Stimulated activated CD8-positive, alpha-beta memory T cell treated with anti-CD3 and anti-CD28 coated beads, Interleukin-15, amount 100 ng/mL, for 1 hour (primary cell): ENCODE measurements around the gene AADAC.
"Not testable (repeated sequence)": the region's sequence is repeated elsewhere in the genome, so short reads cannot be mapped to it uniquely, and the experiment has no call there.

Experiments used
- DNase-seq: peaks from one replicate; pipeline ENCODE4 v3.0.0-alpha.2; 2020; ENCODE audit warnings: low read depth

AADAC gene

DNA sequence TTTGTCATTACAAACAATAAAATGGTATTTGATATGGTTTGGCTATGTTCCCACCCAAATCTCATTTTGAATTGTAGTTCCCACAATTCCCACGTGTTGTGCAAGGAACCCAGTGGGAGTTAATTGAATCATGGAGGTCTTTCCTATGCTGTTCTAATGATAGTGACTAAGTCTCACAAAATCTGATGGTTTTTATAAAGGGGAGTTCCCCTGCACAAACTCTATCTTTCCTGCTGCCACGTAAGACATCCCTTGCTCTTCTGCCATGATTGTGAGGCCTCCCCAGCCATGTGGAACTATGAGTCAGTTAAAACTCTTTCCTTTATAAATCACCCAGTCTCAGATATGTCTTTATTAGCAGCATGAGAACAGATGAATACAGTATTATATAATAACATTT lies 15.4 kb upstream of the AADAC start:
- DNase-seq, result no peak

DNA sequence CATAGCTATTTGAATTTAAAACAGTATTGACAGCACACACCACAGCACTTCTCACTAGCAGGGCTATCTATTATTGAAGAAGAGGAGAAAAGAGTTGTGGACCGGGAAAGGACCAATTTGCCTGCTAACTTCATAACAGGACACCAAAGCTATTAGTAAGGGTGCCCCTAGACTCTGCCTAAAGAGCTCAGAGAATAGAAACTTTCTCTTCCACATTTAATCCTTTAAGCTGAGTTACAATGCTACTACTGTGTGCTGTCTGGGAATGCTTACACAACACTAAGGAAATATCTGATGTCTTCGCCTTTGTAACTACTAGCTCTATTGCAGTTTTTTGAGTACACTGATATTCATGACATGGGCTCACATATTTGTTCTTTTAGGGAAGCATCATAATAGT lies 13.5 kb upstream of the AADAC start:
- DNase-seq, result no peak

DNA sequence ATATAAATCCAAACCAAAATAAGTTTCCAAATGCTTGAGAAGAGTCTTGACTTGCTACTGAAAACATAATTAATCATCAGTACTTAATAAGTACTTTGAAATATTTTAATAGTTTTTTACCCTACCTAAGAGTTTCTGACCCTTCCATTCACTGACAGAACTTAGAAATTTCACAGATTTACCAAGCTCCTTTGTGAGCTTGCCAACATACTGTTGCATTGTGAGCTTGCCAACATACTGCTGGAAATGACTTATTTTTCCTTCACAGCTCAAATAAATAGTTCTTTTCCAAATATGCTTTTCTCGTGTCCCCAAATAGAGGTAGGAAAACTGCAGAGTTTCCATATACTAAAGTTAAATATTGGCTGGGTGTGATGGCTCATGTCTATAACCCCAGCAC lies 9.6 kb upstream of the AADAC start:
- no peak for DNase-seq

- DNase-seq, result no peak
These were observed 7.1 kb upstream of the AADAC start for GRCh38 chr3:151806838-151807237.

DNA sequence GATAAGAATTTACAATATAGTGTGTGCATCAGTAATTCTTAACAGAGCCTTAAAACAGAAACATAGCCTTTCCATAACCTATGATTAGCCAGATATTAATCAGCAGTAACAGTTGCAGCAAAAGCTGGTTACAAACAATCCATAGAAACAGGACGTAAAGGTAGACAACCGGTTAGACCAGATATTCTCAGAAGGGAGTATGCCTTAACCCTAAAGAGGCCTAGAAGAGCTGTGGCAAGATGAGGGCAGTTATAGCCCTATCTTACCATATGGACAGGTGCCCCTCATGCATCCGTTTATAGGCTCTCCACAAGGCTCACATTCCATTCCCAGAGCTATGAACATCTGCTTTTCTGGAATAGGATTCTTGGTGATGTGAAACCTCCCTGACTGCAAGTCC lies 5.0 kb upstream of the AADAC start:
- DNase-seq, result not testable (repeated sequence)

- no peak for DNase-seq
These were observed 2.4 kb upstream of the AADAC start for GRCh38 chr3:151811474-151811873.

DNA sequence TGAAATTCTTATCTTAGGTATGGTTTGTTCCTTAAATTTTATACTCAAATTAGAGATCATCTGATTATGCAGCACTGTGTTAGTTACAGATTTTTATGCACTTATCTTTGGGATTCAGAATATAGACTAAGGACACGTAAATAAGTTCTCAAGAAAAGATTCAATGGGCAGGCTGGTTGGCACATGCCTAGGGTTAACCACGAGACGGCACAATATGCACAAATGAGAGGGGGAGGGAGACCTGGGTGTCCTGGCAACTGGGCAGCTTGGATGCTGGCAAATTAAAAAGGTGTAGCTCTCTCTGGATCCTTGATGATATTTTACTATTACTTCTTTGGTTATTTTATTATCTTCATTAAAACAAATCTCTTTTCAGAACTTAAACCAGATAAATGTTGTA lies 672 bp downstream of the AADAC start:
- DNase-seq, result no peak

DNA sequence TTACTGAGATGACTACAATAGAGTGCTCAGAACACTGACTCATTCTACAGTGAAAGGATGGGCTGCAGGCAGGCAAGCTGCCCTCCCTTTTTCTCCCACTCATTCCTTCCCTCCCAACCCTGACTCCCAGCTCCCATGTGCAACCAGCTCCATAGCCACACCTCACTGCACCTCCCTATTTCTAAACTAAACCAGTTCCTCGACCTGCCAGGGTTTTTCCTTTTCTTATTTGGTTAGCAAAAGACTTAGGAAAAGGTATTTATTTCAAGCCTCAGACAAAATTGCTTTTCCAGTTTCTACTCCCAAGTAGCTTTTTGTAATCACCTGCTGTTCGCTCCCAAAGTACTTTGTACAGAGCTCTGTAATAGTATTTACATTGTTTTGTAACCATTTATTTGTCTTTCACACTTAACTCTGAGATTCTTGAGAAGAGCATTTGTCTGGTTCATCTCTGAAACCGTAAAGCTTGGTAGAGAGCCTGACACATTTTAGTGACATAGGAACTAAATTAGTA lies 2.2 kb downstream of the AADAC start:
- no peak for DNase-seq

DNA sequence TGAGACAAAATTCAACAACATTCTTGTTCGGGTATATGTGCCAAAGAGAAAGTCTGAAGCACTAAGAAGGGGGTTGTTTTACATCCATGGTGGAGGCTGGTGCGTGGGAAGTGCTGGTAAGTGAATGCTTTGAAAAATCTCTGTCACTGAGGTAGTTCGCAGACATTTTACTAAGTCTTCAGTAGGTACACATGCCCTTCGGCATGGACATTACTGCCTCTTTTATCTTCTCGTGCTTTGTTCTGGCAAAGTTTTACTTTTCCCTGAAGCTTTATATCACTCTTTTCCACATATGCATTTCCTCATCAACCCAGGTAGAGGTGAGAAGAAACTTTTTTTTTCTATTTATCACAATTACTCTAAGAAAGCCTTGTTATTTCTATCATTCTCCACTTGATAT lies 3.6 kb downstream of the AADAC start:
- no peak for DNase-seq

DNA sequence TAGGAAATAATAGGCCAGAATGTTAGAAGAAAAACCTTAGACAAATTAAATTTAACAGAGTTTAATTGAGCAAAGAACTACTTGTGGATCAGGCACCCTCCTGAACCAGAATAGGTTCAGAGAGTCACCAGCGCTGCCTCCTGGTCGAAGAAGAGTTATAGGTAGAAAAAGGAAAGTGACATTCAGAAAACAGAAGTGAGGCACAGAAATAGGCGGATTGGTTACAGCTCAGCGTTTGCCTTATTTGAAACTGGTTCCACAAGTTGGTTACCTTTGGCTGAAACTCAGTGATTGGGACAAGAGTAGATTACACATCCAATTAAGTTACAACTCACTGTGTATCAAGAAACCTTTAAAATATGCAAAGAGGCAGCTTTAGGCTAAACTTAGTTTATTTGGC lies 4.4 kb downstream of the AADAC start:
- no peak for DNase-seq

- DNase-seq, result no peak
These were observed 6.0 kb downstream of the AADAC start for GRCh38 chr3:151819910-151820309.

- DNase-seq, result no peak
These were observed 13.9 kb downstream of the AADAC start for GRCh38 chr3:151827816-151828215.

DNA sequence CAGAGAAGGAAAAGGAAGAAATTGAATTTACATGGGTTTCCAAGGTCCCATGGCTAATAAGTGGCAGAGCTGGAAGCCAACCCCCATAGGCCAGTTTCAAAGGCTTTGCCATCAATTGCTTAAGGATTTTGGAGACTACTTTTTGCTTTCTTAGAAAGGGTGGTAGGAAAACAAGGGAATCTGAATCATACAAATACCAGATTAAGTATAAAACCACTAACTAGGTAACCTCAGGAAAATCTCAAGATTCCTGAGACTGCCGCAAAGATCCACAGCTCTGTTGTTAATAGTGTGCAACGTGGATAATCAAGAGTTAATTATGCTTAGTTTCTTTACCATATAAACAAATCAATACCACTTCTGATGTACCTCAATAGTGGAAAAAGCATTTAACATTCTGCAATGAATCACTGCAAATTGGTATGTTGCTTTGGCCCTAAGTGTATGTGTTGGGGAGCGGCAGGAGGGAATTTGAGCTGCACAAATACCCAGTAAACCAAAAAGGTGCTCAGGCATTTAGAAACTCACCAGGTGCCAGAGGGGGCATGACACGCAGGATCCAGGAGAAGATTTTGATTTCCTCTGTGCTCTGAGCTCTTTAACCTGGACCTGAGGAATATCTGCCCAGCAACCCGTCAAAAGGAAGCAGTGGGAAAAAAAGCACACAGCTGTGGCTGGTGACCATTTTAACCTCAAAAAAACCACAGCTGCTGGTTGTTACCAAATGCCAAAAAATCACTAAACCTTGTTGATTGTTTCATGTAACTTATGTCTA lies 22.0 kb downstream of the AADAC start:
- no peak for DNase-seq

DNA sequence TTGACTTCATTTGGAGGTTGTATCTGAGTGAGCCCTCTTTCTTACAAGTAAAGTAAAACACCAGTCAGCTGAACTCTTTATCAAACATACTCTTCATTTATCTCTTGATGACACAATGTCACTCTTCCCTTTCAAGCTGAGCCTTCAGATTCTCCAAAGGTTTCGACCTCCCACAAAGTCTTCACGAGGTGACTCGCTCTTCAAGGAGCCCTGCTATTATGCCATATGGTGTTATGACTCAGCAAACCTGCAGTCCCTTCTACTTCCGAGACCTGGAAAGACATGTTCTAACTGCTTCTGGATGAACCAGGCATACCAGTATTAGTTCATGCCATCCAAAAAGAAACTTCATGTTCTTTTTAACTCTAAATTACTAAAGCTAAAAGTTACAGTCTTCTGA lies 23.1 kb downstream of the AADAC start:
- DNase-seq, result no peak

- no peak for DNase-seq
These were observed 24.8 kb downstream of the AADAC start for GRCh38 chr3:151838574-151839312.

DNA sequence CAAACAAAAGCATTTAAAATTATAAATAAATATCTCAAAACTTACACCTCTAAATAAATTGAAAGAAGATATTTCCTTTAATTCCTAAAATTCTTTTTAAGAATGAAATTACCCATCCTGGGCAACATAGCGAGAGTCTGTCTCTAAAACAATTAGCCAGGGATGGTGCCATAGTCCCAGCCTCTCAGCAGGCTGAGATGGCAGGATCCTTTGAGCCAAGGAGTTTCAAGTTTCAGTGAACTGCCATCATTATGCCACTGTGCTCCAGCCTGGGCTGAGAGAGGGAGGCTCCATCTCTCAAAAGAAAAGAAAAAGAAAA lies 25.4 kb downstream of the AADAC start:
- DNase-seq, result no peak

- DNase-seq, result no peak
These were observed 27.9 kb downstream of the AADAC start for GRCh38 chr3:151841801-151842200.

DNA sequence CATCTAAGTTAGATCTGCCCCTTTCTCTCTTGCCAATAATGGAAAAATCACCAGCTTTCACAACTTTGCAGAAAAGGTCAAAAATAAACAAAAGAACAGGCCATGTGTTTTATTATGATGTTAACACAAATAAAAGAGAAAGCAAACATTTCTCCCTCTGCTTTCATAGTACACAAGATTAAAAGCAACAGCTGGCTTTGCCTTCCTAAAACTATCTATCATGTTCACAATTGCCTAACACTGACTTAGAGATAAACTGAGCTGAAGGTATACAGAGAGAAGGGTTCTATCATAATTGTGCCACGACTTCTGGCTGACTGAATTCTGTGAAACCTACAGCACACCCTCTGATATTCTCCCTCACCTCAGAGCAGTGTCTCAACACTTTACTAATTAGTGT lies 29.4 kb downstream of the AADAC start:
- DNase-seq, result no peak

GRCh38 chr3:151845306-151845905 lies 31.5 kb downstream of the AADAC start:
- DNase-seq, result no peak

DNA sequence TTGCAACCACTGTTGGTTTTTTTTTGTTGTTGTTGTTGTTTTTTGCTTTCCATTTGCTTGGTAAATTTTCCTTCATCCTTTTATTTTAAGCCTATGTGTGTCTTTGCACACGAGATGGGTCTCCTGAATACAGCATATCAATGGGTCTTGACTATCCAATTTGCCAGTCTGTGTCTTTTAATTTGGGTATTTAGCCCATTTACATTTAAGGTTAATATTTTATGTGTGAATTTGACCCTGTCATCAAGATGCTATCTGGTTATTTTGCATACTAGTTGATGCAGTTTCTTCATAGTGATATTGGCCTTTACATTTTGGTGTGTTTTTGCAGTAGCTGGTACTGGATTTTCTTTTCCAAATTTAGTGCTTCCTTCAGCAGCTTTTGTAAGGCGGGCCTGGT lies 36.1 kb downstream of the AADAC start:
- not testable (repeated sequence) for DNase-seq

DNA sequence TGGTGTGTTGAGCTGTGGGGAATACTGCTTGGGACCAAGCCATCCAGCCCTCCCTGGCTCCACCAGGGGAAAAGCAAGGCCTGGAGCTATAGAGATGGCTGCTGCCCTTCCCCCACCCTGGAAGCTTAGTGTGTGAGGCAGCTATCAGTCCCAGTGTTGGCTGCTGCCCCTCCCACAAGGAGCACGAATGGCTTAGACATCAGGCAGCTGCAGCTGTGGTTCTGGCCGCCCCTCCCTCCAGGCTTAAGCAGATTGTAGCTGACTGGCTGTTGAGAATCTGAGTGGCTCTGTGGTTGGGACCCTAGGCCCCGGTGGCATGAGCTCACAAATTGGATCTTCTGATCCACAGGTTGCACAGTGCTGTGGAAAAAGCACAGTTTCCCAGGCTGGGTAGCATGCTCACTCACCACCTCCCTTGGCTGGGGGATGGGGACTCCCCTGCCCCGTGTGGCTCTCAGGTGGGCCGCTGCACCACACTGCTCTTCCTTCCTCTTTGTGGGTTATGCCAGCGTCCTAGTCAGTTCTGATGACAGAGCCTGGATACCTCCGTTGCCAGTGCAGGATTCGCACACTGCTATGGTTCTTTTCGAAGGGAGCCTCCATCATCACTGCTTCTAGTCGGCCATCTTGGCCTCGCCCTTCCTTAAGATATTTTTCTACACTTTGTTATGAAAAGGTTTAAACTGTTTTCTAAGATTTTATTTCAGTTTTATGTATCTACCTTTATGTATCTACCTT lies 38.3 kb downstream of the AADAC start:
- DNase-seq, result no peak

GRCh38 chr3:151856118-151856517 lies 42.2 kb downstream of the AADAC start:
- DNase-seq, result no peak

- DNase-seq, result no peak
These were observed 42.7 kb downstream of the AADAC start for GRCh38 chr3:151856641-151857040.
